Brain microvascular endothelial cell (primary cell): ENCODE measurements around the gene HM13.

ENCODE experiments used
- DNase-seq: peaks from one replicate; pipeline ENCODE4 v3.0.0-alpha.2; 2020
- H3K27ac ChIP-seq: fragments of 250-450 bp; sonication (Bioruptor Pico); 2 replicates; pipeline ENCODE4 v1.5.1; 2020; ENCODE audit warnings: mild to moderate bottlenecking, moderate library complexity
- H3K27me3 ChIP-seq: fragments of 250-450 bp; sonication (Bioruptor Pico); replicated peaks from 2 replicates; pipeline ENCODE4 v1.5.1; 2020; ENCODE audit warnings: mild to moderate bottlenecking
- H3K36me3 ChIP-seq: fragments of 250-450 bp; sonication (Bioruptor Pico); replicated peaks from 2 replicates; pipeline ENCODE4 v1.5.1; 2020; ENCODE audit warnings: mild to moderate bottlenecking
- H3K4me3 ChIP-seq: 2 replicates; pipeline ENCODE4 v1.5.1; 2011; ENCODE audit warnings: low read depth, mild to moderate bottlenecking, control low read depth, low read length, moderate library complexity
- CTCF ChIP-seq: IDR thresholded peaks from 2 replicates; pipeline ENCODE4 v1.5.1; 2011; ENCODE audit warnings: low read depth, mild to moderate bottlenecking, moderate library complexity, low read length, control low read depth, inconsistent platforms; ENCODE audit errors: missing control alignments
- in situ Hi-C: cut with HindIII; loops from 2 replicates; pipeline ENCODE4 v1.10.0; 2017; ENCODE audit warnings: low sequenced_read_pairs, low pct_ligation_motif_present

HM13 gene

DNA sequence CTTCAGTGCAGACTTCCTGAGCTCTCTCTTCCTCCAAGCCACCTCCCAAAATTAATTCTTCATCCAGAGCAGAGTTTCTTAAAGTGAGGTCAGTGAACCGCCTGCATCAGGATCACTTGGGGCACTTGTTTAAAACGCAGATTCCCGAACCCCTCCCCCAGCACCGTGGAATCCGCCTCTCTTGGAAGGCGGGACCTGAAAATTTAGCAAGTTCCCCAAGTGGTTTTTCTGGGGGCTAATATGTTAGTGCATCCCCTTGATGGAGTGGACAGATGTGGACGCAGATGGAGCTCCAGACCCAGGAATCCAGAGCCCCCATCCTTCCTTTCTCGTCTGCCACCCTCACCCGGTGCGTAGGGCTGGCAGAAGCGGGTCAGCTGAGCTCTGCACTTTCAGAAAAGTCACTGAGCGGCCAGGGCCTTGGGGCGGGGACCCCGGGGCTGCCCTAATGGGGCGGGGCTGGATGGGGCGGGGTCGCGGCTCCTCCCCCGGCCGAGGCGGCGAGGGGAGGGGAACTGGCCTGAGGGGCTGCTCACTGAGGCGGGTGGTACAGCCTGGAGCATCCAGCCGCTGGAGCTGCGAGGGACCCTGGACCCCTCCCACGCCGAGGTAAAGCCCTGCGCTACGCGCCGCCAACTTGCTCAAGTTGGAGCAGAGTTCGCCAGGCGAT lies 39.3 kb upstream of the HM13 start, which contains the start of the genes DEFB124 and REM1:
Gene DEFB124, minus strand, starts transcription at position 370 of the 670 bp plus-strand sequence. CDS start 2,114 bp downstream, outside the sequence.
Gene REM1, plus strand, starts transcription at position 531 of the 670 bp plus-strand sequence. CDS start 1,158 bp downstream, outside the sequence.
- Histone ChIP-seq H3K36me3 (no peaks in the 10 kb centered on the region), H3K27me3 (peaks cover 10% of the 10 kb centered on the region), H3K4me3 (peak within 1 kb of the TSS; percentile 5), H3K27ac (no peak within 1 kb of the TSS)
- TF ChIP-seq CTCF: no peak
- no peak for DNase-seq
- in situ Hi-C loops: no loop called here

- no peak for TF ChIP-seq CTCF
- in situ Hi-C loops: no loop called here
- DNase-seq: no peak
- H3K4me3 ChIP-seq: no peak overlapping the region
- no peaks in the 10 kb centered on the region for H3K36me3 ChIP-seq
- no peak overlapping the region for H3K27ac ChIP-seq
- H3K27me3 ChIP-seq: peaks cover 10% of the 10 kb centered on the region
These were observed 38.6 kb upstream of the HM13 start for GRCh38 chr20:31475472-31476293.

- Histone ChIP-seq H3K27me3 (peaks cover 10% of the 10 kb centered on the region), H3K4me3 (no peak overlapping the region), H3K27ac (no peak overlapping the region), H3K36me3 (no peaks in the 10 kb centered on the region)
- TF ChIP-seq CTCF: no peak
- in situ Hi-C loops: no loop called here
- DNase-seq: no peak
These were observed 38.0 kb upstream of the HM13 start for GRCh38 chr20:31476294-31476585.

DNA sequence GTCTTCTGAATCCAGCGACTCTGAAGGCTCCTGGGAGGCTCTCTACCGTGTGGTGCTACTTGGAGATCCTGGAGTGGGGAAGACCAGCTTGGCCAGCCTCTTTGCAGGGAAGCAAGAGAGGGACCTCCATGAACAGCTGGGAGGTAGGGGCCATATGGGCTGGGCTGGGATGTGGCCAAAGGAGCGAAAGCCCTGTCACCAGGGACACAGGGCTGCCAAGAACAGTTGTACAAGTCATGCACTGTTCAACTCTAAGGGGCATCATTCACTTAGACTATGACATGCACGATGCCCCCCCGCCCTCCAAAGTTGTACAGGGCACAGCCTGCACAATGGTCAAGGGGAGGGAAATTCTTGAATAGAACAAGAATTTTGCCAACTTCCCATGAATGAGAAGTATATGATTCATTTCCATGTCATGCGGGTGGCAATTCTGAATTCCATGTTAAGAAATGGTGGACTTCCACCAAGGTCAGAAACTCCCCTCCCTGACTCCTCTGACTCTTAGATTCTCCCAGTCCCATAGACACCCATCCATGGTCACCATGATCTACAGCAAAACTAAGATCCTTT lies 37.5 kb upstream of the HM13 start:
- DNase-seq: no peak
- Histone ChIP-seq H3K4me3 (no peak overlapping the region), H3K27me3 (peaks cover 10% of the 10 kb centered on the region), H3K36me3 (no peaks in the 10 kb centered on the region), H3K27ac (no peak overlapping the region)
- in situ Hi-C loops: no loop called here
- TF ChIP-seq CTCF: no peak

GRCh38 chr20:31484001-31484400 lies 30.2 kb upstream of the HM13 start:
- in situ Hi-C loops: no loop called here
- no peak for DNase-seq

More at GRCh38 chr20:31484001-31484400, 30.2 kb upstream of the HM13 start:
- H3K27ac ChIP-seq: no peak overlapping the region
- H3K4me3 ChIP-seq: no peak overlapping the region
- TF ChIP-seq CTCF: no peak
- H3K27me3 ChIP-seq: no peaks in the 10 kb centered on the region
- H3K36me3 ChIP-seq: no peaks in the 10 kb centered on the region
